ENCODE data around the gene ADARB2. TPM values are rescaled to one million over a fixed set of nuclear protein-coding genes. Genes with fewer than 3 reads are reported as not detected.

ADARB2 gene
- total and polyA plus RNA-seq, 2 experiments from 2014 or later, result 1.6 to 3.1 TPM

GRCh38 chr10:1715821-1716220 lies 21.5 kb downstream of the ADARB2 start:
- peak in 1 of 2 donors; percentile 24 for DNase-seq (ENCODE audit: low read depth in 1 of 2, low spot score in 1 of 2)
- Histone ChIP-seq H3K27me3 (no peaks in the 10 kb centered on the region), H3K4me1 (ENCODE audit: low read depth) (no peaks in the 10 kb centered on the region), H3K9me3 (ENCODE audit: low read depth) (no peaks in the 10 kb centered on the region), H3K4me3 (no peak overlapping the region), H3K27ac (no peak overlapping the region), H3K36me3 (no peaks in the 10 kb centered on the region)
- no peak for TF ChIP-seq CTCF (IDR thresholded peaks at IDR 0.05; ENCODE audit: low read depth, low read length)

- DNase-seq (ENCODE audit: low read depth in 1 of 2, low spot score in 1 of 2), result no peak
- no peak for TF ChIP-seq CTCF (IDR thresholded peaks at IDR 0.05; ENCODE audit: low read depth, low read length)
- no peak overlapping the region for H3K27ac ChIP-seq
Observed at GRCh38 chr10:1712944-1713671, 24.2 kb downstream of the ADARB2 start.

GRCh38 chr10:1712314-1712713 lies 25.0 kb downstream of the ADARB2 start:
- no peak overlapping the region for H3K27ac ChIP-seq
- no peak for TF ChIP-seq CTCF (IDR thresholded peaks at IDR 0.05; ENCODE audit: low read depth, low read length)
- no peaks in the 10 kb centered on the region for H3K9me3 ChIP-seq (ENCODE audit: low read depth)
- H3K27me3 ChIP-seq, result no peaks in the 10 kb centered on the region
- DNase-seq (ENCODE audit: low read depth in 1 of 2, low spot score in 1 of 2), result no peak
- no peaks in the 10 kb centered on the region for H3K4me1 ChIP-seq (ENCODE audit: low read depth)
- H3K36me3 ChIP-seq, result no peaks in the 10 kb centered on the region
- no peak overlapping the region for H3K4me3 ChIP-seq

More at GRCh38 chr10:1712944-1713671, 24.2 kb downstream of the ADARB2 start:
- Histone ChIP-seq H3K4me1 (ENCODE audit: low read depth) (no peaks in the 10 kb centered on the region), H3K9me3 (ENCODE audit: low read depth) (no peaks in the 10 kb centered on the region), H3K36me3 (no peaks in the 10 kb centered on the region), H3K4me3 (no peak overlapping the region), H3K27me3 (no peaks in the 10 kb centered on the region)

GRCh38 chr10:1709161-1709560 lies 28.2 kb downstream of the ADARB2 start:
- TF ChIP-seq CTCF (IDR thresholded peaks at IDR 0.05; ENCODE audit: low read depth, low read length), result no peak
- Histone ChIP-seq H3K36me3 (no peaks in the 10 kb centered on the region), H3K4me1 (ENCODE audit: low read depth) (no peaks in the 10 kb centered on the region), H3K27ac (no peak overlapping the region), H3K9me3 (ENCODE audit: low read depth) (no peaks in the 10 kb centered on the region), H3K4me3 (no peak overlapping the region), H3K27me3 (no peaks in the 10 kb centered on the region)
- DNase-seq (ENCODE audit: low read depth in 1 of 2, low spot score in 1 of 2), result no peak

- H3K27me3 ChIP-seq, result no peaks in the 10 kb centered on the region
- no peak for DNase-seq (ENCODE audit: low read depth in 1 of 2, low spot score in 1 of 2)
- H3K27ac ChIP-seq, result no peak overlapping the region
- no peaks in the 10 kb centered on the region for H3K36me3 ChIP-seq
- no peaks in the 10 kb centered on the region for H3K9me3 ChIP-seq (ENCODE audit: low read depth)
- no peak overlapping the region for H3K4me3 ChIP-seq
- no peak for TF ChIP-seq CTCF (IDR thresholded peaks at IDR 0.05; ENCODE audit: low read depth, low read length)
- no peaks in the 10 kb centered on the region for H3K4me1 ChIP-seq (ENCODE audit: low read depth)
Observed at GRCh38 chr10:1708746-1709145, 28.6 kb downstream of the ADARB2 start.
